Fibroblast of skin of left biceps (primary cell): Measurements from ENCODE around the gene DIAPH1.

Experiments used
- DNase-seq, 2 experiments: peaks; one replicate each; pipeline ENCODE4 v3.0.0-alpha.2; 2013; ENCODE audit warnings: low read depth in 2 of 2

Gene DIAPH1

DNA sequence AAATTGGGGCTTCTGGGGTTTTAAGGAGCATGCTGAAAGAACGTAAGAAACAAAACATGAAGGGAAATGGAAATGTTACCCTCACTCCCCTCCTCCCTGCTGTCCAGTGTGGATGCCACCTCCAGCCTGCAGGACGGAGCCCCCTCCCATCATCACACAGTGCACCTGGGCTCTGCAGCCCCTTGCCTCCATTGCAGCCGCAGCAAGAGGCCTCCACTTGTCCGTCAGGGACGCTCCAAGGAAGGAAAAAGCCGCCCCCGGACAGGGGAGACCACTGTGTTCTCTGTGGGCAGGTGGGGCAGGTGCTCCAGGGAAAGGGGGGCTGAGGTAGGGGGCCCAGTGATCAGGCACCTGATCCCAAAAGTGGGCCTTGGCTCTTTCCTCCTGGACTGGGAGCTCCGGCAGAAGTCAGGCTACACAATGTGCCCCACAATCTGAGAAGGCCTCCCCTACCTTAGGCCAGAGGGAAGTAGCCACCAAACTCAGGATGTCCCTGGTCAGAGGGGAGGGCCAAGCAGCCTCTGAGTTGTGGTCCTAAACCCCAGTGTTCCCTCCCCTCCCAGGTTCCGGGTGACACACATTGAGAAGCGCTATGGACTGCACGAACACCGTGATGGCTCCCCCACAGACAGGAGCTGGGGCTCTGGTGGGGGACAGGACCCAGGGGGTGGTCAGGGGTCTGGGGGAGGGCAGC lies 20.7 kb upstream of the DIAPH1 start:
- DNase-seq = no peak

DNA sequence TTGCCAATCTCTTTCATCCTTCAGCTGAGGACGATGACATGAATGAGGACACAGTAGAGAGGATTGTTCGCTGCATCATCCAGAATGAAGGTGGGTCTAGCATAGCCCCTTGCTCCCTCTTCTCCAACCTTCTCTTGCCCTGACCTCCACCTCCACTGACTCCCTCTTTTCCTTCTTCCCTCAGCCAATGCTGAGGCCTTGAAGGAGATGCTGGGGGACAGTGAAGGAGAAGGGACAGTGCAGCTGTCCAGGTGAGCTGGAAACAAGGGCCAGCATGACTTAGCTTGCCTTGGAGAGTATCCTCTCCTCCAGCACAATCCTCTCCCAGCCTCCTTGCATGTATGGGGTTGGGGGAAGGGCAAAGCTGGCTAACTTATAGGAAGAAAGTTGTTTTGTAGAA lies 20.0 kb upstream of the DIAPH1 start:
- DNase-seq = no peak

DNA sequence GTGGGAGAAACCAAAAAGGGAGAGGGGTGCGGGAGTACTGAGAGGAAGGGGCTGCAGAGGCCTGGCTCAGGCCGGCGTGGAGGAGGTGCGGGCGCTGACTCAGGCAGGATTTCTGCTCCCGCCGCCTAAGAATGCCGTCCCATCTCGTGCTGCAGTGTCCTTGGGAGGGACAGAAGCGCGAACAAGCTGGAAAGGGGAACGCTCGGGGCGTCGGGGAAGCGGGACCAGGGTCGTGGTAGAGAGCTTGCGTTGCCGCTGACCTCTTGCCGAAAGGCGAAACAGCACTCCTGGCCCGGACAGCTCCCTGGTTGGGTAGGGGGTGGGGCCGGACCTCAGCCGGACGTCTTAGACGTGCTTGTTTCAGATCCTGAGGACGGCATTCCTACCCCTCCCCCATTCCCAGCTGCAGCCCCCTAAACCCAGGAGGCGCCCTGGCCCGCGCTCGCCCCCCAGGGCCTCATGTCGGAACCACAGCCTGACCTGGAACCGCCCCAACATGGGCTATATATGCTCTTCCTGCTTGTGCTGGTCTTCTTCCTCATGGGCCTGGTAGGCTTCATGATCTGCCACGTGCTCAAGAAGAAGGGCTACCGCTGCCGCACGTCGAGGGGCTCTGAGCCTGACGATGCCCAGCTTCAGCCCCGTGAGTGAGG lies 19.1 kb upstream of the DIAPH1 start:
- DNase-seq = no peak

DNA sequence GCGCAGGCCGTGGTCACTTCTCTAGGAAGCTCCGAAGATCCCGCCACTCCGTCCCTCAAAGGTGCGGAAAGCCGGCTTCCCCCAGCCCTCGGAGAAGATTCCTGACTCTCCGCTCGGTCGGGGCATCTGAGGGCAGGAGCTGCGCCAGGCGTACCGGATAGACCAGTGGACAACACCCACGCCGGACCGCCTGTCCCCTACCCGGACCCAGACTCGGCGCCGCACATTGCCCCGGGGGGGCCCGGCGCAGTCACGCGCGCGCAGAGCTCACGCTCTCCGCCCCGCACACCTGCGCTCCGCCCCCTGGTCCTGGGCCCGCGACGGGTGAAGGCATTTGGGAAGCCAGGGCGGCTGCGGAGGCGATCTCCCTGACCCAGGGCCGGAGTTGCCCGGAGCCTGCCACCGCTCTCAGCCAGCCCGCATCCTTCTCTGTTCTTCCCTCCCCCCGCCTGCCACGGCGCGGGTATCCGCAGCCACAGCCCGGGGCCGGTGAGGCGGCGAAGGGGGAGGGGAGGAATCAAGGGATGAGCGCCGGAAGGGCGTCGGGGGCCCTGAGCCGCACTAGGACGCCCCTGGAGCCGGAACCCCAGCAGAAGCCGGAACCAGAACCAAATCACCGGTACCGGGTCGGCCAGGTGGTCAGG lies 18.4 kb upstream of the DIAPH1 start:
- no peak for DNase-seq

DNA sequence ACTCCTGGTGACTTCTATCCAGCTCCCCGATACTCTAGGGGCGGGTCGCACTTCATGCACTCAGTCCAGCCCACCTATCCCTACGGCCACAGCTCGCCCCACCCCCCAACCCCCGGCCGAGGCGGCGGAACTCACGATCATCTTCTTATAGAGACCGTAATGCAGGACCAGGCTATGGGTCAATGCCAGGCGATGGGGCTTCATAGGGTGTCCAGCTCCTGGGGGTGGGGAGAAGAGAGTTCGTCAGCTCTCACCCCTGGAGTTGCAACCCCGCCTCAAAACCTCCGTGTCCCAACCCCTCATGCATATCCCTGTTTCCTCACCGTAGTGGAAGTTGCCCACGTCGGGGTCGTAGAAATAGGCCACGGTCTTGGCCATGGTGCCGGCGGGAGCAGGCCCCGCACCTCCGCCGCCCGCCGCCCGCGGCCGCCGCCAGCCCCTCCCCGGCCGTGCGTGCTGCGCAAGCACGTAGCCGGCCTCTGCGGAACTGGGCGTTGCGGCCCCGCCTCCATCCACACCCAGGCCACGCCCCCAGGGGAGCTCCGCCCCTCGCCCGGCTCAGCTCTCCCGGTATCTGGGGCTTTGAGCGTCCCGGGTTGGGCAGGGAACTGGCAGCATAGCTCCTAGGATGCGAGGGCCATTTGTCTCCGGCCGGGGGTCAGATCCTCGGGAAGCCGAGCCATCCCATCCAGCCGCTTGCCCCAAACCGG lies 17.8 kb upstream of the DIAPH1 start, which contains the start of the genes HDAC3 and RELL2:
TSS of gene HDAC3 (minus strand) at position 437 of the 710 bp plus-strand sequence. CDS start at position 378, 59 bp downstream.
TSS of gene RELL2 (plus strand) at position 585 of the 710 bp plus-strand sequence. CDS start 1,229 bp downstream, outside the sequence.
- peak; percentile 54 to 58 for DNase-seq

DNA sequence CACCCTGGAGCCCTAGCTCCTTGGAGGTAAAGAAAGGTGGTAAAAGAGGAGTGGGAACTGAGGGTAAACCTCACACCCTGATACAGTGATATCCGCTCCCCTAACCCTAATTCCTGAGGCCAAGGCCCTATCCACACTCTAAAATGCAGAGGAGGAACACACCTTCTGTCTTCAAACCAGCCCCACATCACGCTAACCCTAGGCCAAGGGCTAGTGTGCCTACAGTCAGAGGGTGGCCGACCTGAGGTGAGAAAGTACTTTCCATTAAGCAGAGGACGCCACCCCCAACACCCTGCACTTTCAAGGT lies 17.3 kb upstream of the DIAPH1 start:
- no peak for DNase-seq

DNA sequence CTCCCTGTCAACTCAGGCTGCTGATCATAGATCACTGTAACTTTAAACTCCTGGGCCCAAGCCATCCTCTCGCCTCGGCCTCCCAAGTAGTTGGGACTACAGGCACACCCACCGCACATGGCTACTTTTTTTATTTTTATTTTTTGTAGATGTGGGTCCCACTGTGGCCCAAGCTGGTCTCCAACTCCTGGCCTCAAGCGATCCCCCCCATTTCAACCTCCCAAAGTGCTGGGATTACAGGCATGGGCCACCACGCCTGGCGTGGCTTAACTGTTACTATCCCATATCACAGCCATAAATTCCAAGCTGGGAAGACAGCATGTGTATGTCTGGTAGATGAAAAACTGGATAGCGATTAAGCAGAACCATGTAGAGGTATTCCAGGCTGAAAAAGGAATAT lies 16.8 kb upstream of the DIAPH1 start:
- no peak for DNase-seq

DNA sequence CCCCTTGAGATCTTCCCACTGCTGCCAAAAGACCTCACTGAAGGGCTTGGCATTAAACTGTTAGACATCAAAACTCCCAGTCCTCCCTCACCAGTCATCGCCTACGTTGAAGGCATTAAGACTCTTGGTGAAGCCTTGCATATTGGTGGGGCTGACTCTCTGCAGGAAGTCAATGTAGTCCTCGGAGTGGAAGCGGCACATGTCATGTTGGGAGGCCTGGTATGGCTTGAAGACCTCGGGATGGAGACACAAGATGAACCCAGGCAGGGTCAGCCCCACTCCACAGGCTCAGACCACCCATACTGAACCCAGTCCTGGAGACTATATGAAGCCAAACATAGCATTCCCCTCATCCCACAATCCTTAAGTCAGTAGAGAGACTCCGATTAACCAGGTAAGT lies 15.9 kb upstream of the DIAPH1 start:
- no peak for DNase-seq

DNA sequence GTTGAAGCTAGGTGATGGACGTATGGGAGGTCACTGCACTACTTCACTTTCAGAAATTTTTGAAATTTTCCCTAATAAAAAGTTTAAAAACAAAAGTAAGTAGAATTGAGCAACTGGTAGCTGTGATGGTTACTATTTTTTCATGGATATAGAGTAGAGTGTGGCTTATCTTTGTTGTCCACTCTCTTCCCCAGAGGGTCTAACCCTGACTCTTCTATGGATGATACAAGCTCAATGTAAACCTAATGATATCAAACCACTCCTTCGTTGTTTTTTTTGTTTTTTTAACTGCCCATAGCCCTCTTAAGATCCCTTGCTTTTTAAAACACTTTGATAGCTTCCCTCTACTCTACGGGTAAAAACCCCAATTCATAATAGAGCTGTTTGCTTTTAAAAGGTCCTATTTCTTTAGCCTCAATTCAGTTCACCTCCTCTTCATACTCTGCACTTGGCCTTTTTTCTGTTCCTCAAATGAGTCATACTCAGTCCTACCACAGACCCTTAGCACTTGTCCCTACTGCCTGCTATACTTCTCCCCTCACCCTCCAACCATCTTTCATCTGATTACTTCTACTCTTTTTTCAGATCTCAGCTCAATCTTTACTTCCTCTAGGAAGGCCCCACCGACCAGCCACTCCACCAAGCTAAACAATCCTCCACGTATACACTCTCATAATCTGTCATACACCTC lies 15.2 kb upstream of the DIAPH1 start:
- DNase-seq = no peak

DNA sequence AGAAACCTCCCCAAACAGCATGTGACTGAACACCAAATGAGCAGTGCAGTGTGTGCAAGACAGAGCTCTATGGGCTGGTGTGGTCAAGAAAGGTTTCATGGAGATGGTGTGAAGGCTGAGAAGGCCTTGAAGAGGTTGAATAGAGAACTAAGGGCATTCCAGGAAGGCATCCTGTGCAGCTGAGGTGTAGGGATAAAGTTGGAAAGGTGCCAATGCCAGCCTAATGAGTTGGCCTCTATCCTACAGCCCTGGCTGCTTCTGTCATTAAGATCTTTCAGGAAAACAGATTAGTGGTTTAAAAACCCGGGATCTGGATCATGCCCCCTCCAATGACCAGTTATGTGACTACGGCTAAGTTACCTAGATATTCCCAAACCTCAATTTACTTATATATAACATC lies 13.8 kb upstream of the DIAPH1 start:
- no peak for DNase-seq

DNA sequence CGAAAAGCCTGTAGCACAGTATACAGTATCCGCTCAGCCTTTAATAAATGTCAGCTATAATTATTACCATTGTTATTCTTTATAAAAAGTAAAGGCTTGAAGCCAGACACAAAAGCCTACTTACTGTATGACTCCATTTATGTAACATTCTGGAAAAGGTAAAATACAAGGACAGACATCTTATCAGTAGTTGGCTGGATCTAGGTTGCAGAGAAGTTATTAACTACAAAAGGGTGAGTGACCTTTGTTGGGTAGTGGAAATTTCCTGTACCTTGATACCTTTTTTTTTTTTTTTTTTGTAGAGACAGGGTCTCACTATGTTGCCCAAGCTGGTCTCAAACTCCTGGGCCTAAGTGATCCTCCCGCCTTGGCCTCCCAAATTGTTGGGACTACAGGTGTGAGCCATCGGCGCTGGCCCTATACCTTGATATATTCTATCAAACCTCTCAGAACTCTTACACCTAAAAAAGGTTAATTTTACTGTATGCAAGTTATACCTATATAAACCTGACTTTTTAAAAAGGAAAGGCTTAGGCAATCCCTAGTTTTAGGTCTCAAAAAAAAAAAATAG lies 11.9 kb upstream of the DIAPH1 start:
- DNase-seq = no peak

DNA sequence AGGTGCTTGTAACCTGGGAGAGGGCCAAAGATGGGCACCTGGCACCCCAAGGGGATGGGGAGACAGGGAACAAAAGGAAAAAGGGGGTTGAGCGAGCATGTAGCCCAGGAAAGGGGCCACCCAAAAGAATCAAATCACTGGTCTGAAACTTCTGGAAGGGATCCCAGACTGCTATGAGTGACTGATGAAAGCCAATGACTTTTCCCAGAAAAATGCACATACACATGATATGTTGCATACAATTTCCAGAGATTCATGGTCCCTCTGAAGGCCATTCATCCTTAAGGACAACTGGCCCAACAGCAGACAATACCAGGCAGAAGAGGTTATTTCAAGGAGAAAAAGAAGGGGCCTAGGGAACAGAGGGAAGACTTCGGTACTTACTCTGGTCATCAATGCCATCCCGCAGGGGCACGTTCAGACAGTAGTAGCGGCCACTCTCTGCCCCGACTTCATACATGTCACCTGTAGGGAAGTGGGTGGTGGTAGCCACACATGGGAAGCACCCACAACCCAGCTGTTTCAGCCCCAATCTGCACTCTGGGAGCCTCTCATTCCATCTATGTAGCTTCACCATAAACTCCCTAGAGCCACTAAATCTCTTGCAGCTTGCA lies 9.5 kb upstream of the DIAPH1 start:
- no peak for DNase-seq

DNA sequence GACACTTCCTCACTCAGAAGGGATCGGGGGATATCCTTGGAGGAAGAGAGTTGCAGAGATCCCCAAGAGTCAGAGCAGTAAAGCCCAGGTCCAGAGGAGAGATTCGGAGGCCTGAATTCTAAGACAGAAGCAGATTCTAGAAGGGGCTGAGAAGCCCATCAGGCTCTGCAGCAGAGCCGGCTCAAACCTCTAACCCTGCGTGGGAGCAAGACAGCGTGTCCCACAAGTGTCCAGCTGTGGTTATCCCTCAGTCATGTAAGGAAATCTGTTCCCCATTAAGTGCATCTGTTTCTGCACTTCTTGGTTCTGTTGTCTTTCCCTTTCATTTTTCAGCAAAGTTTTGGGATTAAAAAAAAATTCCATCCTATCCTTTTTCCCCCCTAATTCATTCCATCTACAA lies 4.8 kb upstream of the DIAPH1 start:
- DNase-seq = no peak

DNA sequence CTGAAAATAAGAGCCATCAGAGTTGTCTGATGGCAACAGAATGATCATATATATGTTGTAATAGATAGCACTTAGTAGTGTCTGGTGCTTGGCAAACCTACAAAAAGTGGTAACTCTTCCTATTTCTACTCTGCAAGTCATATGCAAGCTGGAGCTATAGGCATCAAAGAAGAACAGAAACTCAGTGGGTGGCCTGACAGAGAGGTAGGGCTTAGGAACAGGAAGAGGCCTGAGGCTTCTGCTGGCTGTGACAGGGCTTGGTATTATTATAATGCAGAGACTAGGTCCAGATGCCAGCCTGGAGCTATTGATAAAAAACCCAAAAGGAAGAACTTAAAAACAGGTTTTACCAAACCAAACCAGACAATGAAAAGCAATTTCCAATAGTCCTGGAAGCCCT lies 4.4 kb upstream of the DIAPH1 start:
- no peak for DNase-seq

DNA sequence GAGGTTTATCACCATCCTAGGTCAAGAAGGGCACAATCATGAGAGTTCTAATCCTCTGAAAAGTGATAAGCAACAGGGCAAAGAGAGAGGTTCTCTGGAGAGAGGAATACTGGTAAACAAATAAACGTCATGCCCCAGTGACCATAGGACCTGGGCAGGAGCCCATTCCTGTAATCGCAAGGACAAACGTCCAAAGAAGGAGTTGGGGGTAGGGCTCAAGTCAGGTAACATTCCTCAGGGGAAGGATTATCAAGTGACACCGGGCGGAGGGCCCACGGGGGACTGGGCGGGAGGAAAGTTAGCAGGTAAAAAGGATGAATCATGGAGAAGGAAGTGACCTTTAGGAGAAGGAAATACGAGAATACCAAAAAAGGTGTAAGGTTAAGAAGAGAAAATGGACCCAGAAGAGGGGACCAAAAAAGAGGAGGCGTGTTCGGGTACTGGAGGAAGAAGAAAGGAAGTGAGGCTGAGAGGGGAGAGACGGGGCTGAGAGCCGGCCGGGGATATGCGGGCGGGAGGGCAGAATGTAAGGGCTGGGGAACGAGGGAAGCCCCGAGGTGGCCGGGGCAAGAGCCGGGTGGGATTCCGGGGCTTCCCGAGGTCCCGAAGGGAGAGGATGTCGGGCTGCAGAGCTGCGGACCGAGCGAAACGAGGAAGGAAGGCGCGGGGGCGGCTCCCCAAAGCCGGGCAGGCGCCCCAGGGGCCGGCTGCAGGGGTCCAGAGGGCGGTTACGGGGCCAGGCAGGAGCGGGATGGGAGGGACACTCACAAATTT lies 583 bp downstream of the DIAPH1 start:
- DNase-seq = no peak

DNA sequence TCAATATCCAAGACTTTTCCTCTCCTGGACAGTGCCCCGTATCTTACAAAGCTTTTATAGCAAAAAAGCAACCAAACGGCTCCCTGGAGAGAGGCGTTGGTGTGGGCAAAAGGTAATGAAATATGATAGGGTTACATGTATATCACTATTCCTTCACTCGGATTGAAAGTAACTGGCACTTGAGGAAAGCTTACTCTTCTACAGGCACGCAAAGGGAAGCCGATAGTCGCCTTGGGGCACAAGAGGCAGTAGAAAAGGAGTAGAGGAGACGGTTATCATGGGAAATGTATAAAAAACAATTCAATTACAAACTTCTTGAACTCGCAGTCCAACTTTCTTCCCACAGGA lies 1.1 kb downstream of the DIAPH1 start:
- no peak for DNase-seq

DNA sequence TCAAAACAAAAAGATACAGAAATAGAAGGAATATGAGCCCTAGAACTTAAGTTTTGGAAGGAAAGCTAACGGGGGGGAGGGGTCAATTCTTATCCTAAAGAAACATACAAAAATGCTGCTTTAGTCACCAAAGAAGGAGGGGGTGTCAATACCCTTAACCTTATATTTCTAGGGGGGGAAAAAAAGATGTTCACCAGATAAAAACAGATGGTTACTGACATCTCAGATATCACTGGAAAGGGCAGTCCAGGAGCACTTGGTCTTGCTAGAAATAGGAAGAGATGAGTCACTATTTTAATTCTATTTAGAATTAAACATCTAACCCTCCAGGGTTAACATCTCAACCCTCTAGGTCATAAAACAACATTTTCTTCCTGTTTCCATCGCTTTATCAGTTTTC lies 1.7 kb downstream of the DIAPH1 start:
- no peak for DNase-seq

DNA sequence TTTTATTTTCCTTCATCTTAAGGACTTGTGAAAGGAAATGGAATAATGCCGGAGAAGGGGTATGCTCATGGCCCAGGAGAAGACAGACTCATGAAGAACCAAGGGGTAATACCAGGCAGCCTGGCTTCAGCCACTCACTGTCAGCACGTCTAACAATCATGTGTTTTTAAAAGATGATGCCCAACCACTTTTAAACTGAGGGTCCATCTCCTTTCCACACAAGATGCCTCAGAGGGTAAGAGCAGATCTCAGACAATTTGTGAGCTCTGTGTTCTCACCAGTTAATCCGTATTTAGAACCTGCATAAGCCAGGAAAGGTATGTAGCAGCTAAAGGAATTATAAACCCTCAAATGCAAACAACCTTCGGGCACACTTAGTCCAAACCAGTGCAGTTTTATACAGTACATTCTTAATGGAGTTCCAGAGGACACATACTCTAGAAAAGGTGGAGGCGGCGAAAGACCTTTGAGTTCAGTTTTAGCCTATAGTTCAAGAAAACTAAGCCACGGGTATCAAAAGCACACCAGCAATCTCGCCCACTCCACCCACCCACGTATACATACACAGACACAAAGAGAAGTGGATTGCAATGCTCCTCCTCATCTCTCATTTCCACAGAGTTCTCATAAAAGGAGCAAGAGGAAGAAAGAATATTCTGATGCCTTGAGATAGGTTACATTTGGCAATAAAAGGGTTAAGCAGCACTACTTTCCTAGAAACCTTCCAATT lies 2.6 kb downstream of the DIAPH1 start:
- no peak for DNase-seq

DNA sequence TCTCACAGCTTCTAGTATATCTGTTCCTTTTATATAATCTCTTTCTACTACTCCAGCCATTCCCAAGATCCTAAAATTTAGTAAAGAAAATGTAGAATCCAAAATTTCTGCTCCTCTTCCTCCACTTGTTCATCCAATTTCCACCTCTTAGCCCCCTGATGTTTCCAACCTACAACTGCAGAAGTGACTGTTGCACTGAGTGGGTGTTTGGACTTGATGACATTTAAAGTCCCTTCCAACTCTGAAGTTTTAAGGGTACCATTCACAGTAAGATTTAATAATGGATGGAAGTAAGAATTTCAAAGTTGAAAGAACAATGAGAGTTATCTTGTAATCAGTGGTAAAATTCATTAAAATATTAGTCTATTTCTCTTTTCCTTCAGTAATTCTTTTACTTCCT lies 5.5 kb downstream of the DIAPH1 start:
- DNase-seq = no peak

DNA sequence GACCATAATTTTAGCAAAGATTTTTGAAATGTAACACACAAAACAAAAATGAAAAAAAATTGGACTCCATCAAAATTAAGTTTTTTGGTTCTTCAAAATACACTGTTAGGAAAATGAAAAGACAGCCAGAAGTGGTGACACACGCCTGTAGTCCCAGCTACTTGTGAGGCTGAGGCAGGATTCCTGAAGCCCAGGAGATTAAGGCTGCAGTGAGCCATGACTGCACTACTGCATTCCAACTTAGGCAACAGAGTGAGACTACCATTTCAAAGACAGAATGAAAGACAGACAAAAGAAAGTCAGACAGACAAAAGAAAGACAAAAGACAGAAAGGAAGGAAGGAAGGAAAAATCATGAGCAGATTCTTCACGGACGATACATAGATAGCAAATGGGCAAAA lies 7.5 kb downstream of the DIAPH1 start:
- no peak for DNase-seq
